ENCODE data around the gene MPV17.
"Not testable (repeated sequence)": the region's sequence is repeated elsewhere in the genome, so short reads cannot be mapped to it uniquely, and the experiment has no call there.

MPV17 gene, protein sequence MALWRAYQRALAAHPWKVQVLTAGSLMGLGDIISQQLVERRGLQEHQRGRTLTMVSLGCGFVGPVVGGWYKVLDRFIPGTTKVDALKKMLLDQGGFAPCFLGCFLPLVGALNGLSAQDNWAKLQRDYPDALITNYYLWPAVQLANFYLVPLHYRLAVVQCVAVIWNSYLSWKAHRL

DNA sequence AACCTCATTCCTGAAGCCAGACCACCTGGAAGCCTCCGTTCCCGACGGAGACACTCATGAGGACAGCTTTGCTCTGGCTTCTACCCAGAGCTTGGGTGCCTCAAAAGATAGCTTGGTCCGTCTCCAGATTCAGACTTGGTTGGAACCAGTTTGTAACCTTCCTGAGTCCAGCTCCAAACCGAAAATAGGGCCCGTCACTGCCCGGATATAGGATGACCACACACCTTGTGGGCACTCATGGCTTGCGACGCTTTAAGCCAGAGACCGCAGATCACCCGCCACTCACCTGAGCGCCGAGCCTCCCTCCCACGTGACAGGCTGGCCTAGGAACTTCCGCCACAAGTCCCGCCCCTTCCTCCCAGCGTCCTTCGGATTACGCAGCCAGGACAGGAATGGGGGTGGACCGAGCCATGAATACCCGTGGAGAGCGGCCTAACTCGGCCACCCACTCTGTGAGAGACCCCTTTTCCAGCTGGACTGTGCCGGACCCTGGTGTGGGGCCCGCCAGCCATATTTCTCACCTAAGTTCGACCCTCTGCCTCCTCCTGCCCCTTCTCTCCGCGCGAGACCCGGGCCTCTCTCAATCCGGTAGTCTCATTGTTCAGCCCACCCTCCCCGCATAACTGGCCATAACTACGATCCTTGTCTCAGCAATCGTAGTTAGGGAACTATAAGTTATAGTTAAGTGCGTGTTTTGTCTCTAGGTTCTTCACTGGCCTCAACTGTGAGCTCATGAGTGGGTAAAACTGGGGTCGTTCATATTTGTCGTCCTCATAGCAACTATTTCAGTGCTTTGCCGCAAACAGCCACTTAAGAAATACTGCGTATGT is at the start of gene MPV17:
Gene MPV17, minus strand, starts transcription at position 332 of the 830 bp plus-strand sequence. CDS start 580 bp downstream, outside the sequence.
- peak; percentile 73 to 86 for DNase-seq

DNA sequence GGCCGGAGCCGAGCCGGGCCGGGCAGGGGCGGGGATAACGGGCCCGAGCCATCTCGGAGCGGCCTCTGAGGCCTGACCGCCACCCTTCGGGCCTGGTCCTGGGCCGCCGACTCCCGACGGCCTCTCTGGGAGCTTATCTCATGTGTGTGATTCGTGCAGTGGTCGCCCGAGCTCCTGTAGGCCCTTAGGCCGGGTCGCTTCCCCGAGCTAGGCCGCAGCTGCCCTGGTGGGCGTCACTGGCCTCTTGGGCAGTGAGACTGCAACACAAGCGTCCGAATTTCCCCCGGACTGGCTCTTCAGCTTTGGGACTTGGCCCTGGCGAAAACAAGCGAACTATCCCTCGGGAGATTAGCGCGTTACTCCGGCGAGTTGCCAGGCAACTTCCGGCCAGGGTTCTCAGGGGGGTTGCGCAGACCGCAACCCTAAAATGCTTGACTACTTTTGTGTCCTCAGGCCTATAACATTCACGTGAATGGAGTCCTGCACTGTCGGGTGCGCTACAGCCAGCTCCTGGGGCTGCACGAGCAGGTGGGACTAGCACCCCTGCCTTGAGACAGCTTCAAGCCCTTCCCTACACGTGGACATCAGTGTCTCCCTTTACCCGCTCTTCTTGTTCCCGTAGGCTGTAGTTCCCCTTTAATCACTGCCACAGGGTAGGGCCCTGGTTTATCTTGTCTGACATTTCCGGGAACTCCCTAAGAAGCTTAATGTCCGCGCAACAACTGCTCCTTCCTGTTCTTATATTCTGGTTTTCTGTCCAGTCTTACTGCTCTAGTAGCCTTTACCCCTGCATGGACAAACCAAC is 48.1 kb upstream of the MPV17 start:
- peak in 1 of 2 experiments; percentile 34 for DNase-seq

DNA sequence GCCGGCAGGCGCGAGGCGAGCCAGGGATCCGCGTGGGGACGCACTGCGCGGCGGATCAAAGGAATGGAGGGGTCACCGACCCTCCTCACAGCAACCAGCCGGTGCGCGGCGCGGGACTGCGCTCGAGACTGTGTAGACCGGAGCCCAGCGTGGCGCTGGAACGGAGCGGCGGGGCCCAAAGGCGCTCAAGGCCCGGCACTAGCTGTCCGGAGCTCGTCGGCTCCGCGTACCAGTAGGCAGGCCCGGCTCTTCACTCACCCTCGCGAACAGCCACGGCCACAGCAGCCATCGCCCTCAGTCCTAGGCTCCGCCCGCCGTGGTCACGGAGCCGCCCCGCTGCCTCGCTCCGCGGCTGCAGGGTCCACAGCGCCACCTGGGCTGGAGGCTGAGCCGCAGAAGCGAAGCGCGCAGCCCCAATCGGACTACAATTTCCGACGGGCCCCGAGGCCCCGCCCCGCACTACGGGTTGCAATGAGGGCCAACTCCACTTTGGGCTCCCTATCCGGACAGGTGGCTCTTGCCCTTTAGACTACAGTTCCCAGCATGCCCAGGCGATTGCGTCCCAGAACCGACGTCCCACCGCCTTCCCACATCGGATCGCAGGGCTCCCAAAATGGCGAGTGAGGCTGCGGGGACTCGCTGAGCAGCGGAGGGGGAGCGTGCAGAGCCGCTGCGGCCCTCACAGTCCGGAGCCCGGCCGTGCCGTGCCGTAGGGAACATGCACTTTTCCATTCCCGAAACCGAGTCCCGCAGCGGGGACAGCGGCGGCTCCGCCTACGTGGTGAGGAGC is 47.3 kb upstream of the MPV17 start, which contains the start of the genes EIF2B4 and SNX17:
Gene EIF2B4, minus strand, starts transcription at position 313 of the 790 bp plus-strand sequence. Its CDS starts 24 bp downstream, at position 289.
Gene SNX17, plus strand, starts transcription at position 591 of the 790 bp plus-strand sequence. Its CDS starts 128 bp downstream, at position 719.
- DNase-seq = peak; percentile 94 to 98

DNA sequence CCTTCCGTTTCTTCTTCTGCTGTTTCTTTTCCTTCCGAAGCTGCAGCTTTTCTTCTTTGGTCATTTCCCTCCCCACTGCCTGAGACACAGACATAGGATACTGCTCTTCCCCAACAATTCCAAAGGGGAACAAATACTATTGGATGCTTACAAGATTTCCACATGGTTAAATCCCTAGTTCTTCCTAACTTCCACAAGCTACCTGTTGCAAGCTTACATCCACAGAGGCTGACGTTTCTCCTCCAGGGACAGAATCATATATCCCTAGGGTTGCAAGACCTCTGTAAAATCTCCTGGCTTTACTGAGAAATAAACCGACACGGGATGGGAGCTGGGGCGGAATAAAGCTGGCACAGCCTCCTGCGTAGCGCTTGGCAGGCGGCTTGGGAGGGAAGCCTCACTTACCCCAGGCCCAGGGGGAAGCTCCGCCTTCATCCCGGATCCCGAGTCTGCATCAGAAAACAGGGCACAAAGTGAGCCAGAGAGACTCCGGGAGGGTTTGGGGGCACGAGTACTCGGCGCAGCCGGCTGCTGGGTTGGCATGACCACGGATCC is 46.7 kb upstream of the MPV17 start:
- DNase-seq = peak in 1 of 2 experiments; percentile 45

DNA sequence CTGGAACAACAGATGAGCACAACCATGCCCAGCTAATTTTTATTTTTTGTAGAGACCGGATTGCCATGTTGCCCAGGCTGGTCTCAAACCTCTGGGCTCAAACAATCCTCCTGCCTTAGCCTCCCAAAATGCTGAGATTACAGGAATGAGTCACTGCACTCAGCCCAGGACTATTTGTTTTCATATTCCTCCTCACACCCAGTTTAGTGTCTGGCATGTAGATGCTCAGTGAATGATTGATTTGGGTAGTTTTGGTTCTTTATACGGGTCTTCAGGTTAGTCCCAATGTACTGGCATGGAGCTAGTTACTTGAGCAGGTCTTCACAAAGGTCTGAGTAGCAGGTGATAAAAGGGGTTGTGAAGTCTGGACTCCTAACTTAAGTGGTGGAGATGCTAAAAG is 41.0 kb upstream of the MPV17 start:
- DNase-seq = no peak

DNA sequence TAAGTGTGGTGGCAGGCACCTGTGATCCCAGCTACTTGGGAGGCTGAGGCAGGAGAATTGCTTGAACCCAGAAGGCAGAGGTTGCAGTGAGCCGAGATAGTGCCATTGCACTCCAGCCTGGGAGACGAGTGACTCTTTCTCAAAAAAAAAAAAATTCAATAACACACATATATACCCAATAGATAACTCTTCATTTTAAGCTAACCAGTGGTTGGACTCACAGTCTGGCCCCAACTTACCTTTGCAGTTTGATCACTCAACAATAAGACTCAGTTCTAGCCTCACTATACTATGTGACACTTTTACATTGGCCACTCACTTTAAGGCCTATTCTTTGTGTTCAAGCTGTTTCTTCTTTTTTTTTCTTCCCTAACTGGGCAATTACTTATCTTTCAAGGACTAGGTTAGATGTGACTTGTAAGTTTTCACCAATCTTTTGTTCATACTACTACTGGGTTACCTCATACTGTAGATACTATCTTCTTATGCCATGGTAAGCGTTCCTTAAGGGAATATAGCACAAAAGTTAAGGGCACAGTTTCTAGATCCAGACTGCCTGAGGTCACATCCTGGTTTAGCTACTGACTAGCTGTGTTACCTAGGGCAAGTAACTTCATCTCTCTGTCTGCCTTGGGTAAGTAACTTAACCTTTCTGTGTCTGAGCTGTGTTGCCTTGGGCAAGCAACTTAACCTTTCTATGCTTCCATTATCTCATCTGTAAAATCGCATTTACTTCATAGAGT is 40.0 kb upstream of the MPV17 start:
- DNase-seq = no peak

DNA sequence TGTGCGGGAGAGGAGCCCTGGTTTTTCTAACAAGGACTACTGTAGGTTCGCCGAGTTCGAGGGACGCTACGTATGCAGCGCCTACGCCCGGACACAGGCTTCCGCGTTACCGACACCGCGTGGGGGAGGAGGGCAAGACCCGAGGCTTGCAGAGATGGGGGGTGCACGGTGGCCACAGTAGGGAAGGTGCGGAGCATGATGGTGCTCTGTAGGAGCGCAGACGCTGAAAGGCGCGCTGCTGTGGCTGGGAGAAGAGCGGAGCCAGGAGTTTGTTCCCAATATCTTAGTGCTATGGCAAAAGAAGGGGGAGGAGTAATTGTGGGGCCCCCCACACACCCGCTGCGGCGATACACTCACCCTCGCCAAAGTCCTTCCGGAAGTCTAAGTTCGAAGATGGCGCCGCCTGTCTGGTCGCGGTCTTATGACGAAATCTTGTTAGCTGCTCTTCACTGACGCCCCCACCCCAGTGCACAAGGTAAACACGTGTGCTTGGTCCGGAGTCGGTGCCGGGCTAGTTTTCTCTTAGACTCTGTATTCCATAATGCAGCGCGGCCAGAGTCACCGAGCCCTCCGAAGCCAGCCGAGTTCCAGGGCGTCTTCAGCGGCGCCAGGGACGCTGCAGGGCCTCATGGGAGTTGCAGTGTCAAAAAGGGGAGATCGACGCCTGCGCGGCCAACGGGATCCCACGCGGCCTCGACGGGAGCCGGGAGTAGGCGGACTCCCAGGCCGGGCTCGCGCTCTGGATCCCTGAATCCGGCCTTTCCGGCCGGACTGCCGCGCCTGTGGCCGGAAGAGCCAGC is 33.7 kb upstream of the MPV17 start, which contains the start of gene GTF3C2:
Gene GTF3C2, minus strand, starts transcription at position 383 of the 800 bp plus-strand sequence. CDS start 13,210 bp downstream, outside the sequence.
- DNase-seq = peak; percentile 92 to 97

DNA sequence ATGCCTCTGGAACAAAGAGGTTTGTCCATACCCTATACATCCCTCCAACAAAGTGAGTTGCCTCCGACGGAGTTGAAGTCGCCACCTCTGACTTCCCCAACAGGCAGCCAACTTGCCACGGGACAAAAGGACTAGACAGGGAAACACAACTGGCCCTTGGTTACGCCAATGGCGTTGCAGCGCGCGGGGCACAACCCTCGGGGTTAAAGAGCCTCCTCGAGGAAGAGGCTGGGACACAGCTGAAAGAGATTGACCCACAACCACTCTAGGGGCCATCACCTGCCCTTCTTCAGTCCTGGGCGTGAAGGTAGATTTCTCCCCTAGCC is 33.1 kb upstream of the MPV17 start:
- peak in 1 of 2 experiments; percentile 42 for DNase-seq

DNA sequence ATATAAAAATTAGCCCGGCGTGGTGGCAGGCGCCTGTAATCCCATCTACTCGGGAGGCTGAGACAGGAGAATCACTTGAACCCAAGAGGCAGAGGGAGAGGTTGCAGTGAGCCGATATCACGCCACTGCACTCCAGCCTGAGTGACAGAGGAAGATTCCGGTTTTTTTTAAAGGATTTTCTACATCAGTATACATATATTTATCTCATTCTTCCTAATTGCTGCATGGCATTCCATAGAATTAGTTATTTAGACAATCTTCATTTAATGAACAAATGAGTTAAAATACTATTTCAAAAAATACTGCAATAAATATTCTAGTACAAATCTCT is 31.7 kb upstream of the MPV17 start:
- DNase-seq = no peak

DNA sequence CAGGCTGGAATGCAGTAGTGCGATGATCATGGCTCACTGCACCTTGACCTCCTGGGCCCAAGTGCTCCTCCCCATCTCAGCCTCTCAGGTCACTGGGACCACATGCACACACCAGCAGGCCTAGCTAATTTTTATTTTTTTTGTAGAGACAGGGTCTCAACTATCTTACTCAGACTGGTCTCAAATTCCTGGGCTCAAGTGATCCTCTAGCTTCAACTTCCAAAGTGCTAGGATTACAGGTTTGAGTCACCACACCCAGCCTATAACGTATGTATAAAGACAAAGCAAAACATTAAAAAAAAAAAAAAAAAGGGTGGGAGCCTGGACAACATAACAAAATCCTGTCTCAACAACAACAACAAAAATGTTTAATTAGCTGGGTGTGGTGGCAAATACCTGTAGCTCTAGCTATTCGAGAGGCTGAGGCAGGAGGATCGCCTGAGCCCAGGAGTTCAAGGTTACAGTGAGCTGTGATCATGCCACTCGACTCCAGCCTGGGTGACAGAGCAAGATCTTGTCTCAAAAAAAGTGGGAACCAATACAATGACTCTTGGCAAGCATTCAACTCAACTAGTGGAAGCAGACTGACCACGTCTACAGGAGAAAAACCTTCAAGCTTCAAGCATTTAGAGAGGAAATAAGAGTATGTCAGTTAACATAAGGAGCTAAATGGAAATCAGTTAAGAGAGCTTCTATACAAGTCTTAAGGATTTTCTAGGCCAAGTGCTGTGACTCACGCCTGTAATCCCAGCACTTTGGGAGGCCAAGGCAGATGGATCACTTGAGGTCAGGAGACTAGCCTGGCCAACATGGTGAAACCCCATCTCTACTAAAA is 31.1 kb upstream of the MPV17 start:
- no peak for DNase-seq

DNA sequence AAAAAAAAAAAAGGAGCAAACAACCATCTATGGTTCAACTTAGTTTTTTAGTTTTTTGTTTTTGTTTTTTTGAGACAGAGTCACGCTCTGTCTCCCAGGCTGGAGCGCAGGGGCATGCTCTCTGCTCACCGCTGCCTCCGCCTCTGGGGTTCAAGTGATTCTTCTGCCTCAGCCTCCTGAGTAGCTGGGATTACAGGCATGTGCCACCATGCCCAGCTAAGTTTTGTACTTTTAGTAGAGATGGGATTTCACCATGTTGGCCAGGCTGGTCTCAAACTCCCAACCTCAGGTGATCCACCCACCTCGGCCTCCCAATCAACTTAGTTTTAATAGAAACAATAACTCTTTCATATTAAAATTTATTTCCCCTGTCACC is 30.5 kb upstream of the MPV17 start:
- not testable (repeated sequence) for DNase-seq

DNA sequence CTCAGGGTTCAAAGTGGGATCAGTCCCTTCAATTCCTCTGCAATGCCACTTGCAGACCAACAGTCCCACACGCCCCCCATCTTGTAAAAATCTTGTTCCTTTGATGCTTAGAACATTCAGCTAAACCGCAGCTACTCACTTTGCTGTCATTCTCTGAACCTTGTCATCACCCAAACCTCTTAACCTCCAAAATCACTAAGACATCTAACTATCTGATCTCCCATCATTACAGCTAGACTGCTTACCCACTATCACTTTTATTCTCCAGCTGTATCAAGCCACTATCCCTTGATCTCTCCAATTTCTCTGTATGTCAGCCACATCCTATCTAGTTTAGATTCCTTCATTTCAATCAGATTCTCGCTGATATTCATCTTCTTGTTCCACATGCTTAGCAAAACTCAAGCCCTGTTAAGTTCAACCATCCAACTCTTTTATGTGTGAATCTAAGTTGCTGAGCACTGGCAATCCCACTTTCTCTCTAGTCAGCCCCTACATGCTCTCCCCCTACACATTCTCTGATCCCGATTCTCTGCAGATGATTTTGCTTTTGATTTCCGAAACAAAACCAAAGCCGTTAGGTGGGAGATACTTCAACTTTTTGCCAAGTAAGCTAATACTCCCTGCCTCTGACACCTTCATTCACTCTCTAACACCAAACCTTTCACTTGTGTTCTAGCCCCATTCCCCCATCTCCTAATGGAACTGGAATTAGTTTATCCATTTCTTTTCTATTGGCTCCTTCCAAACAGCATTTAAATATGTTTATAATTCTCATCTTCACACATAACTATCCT is 29.1 kb upstream of the MPV17 start:
- no peak for DNase-seq

DNA sequence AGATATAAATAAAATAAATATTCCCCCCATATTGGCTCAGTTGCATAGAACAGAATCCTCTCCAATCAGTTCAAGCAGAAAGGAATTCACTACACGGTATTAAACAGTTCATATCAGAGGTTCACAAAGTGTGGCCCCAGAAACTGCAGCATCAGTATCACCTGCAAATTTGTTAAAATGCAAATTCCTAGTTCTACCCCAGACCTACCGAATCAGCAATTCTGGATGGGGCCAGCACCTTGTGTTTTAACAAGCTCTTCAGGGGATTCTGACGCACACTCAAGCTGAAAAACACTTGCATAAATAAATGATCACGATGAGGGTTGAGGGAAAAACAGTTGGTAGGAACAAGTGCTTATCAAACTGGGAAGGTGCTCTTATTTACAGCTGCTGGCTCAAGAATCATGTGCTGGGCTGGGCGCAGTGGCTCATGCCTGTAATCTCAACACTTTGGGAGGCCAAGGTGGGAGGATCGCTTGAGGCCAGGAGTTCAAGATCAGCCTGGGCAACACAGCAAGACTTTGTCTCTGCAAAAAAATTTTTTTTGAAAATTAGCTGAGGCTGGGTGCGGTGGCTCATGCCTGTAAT is 27.3 kb upstream of the MPV17 start:
- no peak for DNase-seq

DNA sequence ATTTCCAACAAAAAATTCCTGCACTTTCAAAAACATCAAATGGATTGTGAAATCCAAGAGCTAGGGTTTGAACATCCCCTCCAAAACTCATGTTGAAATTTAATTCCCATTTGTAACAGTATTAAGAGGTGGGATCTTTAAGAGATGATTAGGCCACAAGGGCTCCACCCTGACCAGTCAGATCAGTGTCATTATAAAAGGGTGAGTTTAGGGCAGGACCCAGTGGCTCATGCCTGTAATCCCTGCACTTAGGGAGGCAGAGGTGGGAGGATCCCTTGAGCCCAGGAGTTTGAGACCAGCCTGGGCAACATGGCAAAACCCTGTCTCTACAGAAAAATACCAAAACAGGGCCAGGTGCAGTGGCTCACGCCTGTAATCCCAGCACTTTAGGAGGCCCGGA is 24.7 kb upstream of the MPV17 start:
- DNase-seq = no peak

DNA sequence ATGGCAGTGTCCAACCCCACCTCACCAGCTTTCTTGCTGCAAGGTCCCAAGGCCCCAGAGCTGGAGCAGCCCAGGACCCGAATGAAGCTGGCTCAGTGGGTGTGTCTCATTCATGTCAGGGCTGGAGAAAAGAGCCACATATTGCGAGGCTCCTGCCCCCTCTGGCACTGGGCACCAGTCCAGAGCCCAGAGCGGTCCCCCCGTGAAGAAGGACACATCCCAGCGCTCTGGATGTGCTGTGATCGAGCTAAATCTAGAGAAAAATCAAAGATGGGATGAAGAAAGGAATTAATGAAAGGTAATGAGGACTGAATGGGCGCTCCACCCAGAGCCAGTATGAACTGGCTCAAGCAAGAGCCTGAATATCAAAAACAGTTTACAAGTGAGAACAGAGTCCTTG is 13.3 kb upstream of the MPV17 start:
- DNase-seq = no peak

DNA sequence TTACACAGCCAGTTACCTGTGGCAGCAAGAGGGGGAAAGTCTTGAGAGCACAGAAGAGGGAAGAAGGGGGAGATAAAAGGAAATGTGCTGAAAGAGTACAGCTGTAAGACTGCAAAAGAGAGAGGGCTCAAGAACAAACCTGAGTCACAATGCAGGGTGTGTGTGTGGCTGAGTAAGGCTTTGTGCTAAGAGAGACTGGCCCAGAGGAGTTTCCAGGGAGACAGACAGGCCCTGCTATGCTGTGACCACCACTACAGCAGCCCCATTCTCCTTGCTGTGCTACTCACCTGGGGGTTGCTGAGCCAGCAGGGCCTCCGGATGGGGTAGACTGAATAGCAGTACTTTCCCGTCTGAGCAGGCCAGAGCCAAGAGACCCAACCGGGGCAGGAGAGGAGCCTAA is 12.4 kb upstream of the MPV17 start:
- no peak for DNase-seq

DNA sequence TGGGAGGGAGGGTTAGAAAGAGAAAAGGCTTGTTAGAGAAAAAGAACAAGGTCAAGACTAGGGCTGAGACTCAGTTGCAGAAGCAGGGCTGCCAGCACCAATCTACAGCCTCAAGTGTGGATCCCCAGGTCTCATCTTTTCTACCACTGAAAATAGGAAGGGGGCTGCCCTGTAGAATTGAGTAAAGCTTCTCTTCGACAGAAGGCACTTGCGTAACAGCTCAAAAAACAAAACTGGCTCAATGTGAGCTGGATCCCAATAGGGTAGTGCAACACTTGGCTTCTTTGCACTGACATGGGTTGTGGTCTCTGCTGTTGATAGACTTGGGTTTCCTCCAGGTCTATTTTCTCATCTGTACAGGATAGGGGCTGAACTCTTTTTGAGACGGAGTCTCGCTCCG is 1.8 kb upstream of the MPV17 start:
- no peak for DNase-seq

DNA sequence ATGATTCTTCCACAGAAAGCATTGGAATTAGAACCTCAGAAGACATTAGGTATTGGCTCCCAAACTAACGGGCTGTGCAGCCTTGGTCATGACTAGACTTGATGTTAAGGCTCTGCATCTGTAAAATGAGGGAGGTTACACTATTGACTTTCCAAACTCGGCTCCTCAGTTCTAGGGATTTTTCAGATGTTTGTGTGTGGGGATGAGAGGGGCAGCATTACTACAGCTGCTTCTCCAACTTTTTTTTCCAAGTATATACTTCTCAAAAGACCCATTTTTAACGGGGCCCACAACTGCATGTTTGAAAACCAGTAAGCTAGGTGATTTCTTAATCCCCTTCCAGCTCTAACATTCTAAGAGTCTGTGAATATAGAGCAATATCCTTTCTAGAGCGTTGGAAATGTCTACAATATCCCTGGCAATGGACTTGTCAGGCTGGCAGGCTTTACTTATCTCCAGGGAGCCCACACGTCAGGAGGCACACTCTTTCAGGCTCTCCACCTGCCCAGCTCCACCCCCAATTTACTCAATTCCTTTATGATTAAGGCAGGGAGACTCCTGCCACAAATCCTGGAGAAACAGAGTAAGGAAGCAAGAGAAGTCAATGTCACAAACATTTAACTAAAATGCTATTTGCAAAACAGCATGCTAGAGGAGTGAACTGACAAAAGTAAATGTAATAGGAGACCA is 844 bp upstream of the MPV17 start:
- DNase-seq = no peak
